HG03439 (cell line): Measurements from ENCODE around the gene NPHP3.

Experiments used
- ATAC-seq: cut with Tn5 transposase; IDR thresholded peaks from one replicate; pipeline ENCODE4 v1.9.1; 2021; ENCODE audit warnings: mild to moderate bottlenecking, moderate library complexity; ENCODE audit not compliant: unreplicated experiment

Gene NPHP3

GRCh38 chr3:132694991-132695390, 27.2 kb downstream of the NPHP3 start:
- ATAC-seq, result no peak

GRCh38 chr3:132690040-132690439, 32.2 kb downstream of the NPHP3 start:
- ATAC-seq, result no peak

- no peak for ATAC-seq
These were observed 40.0 kb downstream of the NPHP3 start for GRCh38 chr3:132682201-132682600.

GRCh38 chr3:132681421-132681820, 40.8 kb downstream of the NPHP3 start:
- no peak for ATAC-seq

- no peak for ATAC-seq
These were observed 42.3 kb downstream of the NPHP3 start for GRCh38 chr3:132679911-132680310.

- ATAC-seq, result no peak
These were observed 46.8 kb downstream of the NPHP3 start for GRCh38 chr3:132675408-132675807.

GRCh38 chr3:132669256-132669777, 52.9 kb downstream of the NPHP3 start:
- no peak for ATAC-seq

- no peak for ATAC-seq
These were observed 56.9 kb downstream of the NPHP3 start for GRCh38 chr3:132665230-132665745.

- no peak for ATAC-seq
These were observed 60.0 kb downstream of the NPHP3 start for GRCh38 chr3:132662212-132662611.

- no peak for ATAC-seq
These were observed 61.1 kb downstream of the NPHP3 start for GRCh38 chr3:132661101-132661500.

GRCh38 chr3:132660811-132661070, 61.5 kb downstream of the NPHP3 start:
- ATAC-seq, result peak; percentile 4

- ATAC-seq, result peak; percentile 75
These were observed 62.0 kb downstream of the NPHP3 start, which contains the start of gene UBA5 for GRCh38 chr3:132660052-132660810. Gene UBA5, plus strand, starts transcription at chr3:132660329. Its CDS starts 209 bp downstream, at chr3:132660538.

GRCh38 chr3:132659365-132660051, 62.7 kb downstream of the NPHP3 start, which contains the start of gene ACAD11:
Gene ACAD11, minus strand, starts transcription at chr3:132659809. Its CDS starts 58 bp downstream, at chr3:132659751.
- ATAC-seq, result peak; percentile 60

GRCh38 chr3:132659000-132659364, 63.2 kb downstream of the NPHP3 start:
- ATAC-seq, result no peak

- no peak for ATAC-seq
These were observed 64.1 kb downstream of the NPHP3 start for GRCh38 chr3:132657869-132658747.

GRCh38 chr3:132655471-132655870, 66.7 kb downstream of the NPHP3 start:
- no peak for ATAC-seq

GRCh38 chr3:132654721-132655120, 67.5 kb downstream of the NPHP3 start:
- ATAC-seq, result no peak

- ATAC-seq, result no peak
These were observed 68.0 kb downstream of the NPHP3 start for GRCh38 chr3:132654190-132654589.

- no peak for ATAC-seq
These were observed 69.5 kb downstream of the NPHP3 start for GRCh38 chr3:132652640-132653270.

GRCh38 chr3:132650153-132650552, 72.1 kb downstream of the NPHP3 start:
- ATAC-seq, result no peak

GRCh38 chr3:132645058-132645457, 77.2 kb downstream of the NPHP3 start:
- no peak for ATAC-seq
